Breast epithelium (tissue), 3 donors: ENCODE results near the gene NOSIP.

Experiments used
- POLR2A ChIP-seq: fragments of 450-650 bp; IDR thresholded peaks from one replicate; pipeline ENCODE4 v1.6.1; 2016; ENCODE audit warnings: antibody characterized with exemption, mild to moderate bottlenecking, moderate library complexity
- POLR2AphosphoS5 ChIP-seq, 3 donors: sonication (generic); formaldehyde crosslinking; IDR thresholded peaks; one replicate each; pipeline ENCODE4 v1.6.1; 2017; ENCODE audit warnings: antibody characterized with exemption in 3 of 3
- TF ChIP-seq, protein P1 (sequence below), 3 donors: fragments of 450-650 bp; IDR thresholded peaks; one replicate each; pipeline ENCODE4 v1.5.1; 2016 to 2017; ENCODE audit warnings: antibody characterized with exemption in 3 of 3, mild to moderate bottlenecking in 3 of 3, moderate library complexity in 3 of 3

DNA sequence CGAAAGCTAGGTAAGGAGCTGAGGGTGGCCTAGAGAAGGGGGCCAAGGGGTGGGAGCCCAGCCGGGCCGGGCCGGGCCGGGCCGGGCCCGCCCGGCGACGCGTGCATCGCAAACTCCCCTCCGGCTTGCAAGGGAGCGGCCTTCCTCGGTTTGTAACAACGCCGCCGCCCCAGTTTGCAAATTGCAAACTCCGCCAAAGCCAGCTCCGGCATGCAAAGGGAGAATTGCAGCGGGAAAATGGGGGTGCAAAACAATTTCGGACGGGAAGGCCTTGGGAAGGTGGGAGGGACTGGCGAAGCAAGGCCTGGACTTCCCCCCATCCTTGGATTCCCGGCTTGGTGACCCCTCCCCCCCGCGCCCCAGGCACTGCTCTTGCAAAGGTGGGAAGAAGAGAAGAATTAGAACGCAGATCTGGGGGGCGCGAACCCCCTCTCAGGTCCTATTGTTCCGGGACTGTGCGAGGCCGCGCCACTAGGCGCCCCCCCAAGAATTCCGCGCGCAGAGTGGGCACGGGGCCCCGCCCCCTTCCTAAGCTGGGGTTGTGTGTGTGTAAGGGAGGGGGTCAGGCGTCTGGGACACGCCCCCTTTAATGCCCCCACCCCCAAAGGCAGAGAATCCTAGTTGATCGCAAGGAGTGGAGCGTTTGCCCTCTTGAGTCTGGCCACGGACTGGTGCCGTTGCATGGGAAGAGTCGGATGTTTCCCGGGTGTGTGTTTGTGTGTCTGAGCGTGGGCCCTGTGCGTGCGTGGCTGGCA is 11.6 kb upstream of the NOSIP start:
- TF ChIP-seq, protein P1, sequence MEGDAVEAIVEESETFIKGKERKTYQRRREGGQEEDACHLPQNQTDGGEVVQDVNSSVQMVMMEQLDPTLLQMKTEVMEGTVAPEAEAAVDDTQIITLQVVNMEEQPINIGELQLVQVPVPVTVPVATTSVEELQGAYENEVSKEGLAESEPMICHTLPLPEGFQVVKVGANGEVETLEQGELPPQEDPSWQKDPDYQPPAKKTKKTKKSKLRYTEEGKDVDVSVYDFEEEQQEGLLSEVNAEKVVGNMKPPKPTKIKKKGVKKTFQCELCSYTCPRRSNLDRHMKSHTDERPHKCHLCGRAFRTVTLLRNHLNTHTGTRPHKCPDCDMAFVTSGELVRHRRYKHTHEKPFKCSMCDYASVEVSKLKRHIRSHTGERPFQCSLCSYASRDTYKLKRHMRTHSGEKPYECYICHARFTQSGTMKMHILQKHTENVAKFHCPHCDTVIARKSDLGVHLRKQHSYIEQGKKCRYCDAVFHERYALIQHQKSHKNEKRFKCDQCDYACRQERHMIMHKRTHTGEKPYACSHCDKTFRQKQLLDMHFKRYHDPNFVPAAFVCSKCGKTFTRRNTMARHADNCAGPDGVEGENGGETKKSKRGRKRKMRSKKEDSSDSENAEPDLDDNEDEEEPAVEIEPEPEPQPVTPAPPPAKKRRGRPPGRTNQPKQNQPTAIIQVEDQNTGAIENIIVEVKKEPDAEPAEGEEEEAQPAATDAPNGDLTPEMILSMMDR (IDR thresholded peaks at IDR 0.05), result no peak
- TF ChIP-seq POLR2AphosphoS5 (IDR thresholded peaks at IDR 0.05) (no peak), POLR2A (no peak)
